ENCODE data around the gene BAIAP2L2.

DNA sequence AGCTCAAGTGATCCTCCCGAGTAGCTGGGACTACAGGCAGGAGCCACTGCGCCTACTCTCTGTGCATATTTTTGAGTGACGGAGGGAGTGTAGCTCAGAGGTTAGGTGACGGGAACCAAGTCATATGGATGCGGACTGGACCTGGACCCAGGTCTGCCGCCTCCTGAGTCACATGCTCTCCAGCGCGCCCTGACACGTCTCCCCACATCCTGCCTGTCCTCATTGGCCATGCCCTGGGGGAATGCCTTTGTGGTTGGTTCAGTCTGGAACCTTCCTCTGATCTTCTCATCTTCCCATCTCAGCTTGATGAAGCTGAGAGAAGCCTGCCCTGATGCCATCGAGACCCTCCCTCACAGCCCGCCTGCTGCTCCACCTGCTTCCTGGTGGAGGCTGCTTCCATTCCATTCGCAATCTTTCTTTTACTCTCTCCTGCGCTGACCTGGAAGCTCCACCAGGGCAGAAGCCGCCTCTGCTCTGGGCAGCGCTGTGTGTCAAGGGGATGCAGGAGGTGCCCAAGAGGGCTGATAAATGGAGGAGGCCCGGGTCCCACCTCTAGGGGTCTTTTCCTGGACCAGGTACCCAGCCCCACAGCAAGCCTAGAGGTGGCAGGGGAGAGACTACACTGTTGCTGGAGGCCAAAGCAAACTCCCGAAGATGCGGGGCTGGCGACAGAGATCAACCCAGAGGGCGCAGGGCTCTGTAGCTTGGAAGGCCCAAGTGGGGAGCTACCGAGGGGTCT lies 13.9 kb upstream of the BAIAP2L2 start:
- TF ChIP-seq EZH2 (IDR thresholded peaks at IDR 0.05; ENCODE audit: borderline replicate concordance, low read depth, low read length, severe bottlenecking) (no peak), GATA2 (IDR thresholded peaks at IDR 0.05; ENCODE audit: insufficient read depth, insufficient read length, low read depth, low read length) (no peak), POLR2A (IDR thresholded peaks at IDR 0.05; ENCODE audit: low read depth, low read length) (no peak), POLR2AphosphoS5 (IDR thresholded peaks at IDR 0.05; ENCODE audit: insufficient read depth, low read depth, low read length) (no peak)
- TF ChIP-seq, protein P1, sequence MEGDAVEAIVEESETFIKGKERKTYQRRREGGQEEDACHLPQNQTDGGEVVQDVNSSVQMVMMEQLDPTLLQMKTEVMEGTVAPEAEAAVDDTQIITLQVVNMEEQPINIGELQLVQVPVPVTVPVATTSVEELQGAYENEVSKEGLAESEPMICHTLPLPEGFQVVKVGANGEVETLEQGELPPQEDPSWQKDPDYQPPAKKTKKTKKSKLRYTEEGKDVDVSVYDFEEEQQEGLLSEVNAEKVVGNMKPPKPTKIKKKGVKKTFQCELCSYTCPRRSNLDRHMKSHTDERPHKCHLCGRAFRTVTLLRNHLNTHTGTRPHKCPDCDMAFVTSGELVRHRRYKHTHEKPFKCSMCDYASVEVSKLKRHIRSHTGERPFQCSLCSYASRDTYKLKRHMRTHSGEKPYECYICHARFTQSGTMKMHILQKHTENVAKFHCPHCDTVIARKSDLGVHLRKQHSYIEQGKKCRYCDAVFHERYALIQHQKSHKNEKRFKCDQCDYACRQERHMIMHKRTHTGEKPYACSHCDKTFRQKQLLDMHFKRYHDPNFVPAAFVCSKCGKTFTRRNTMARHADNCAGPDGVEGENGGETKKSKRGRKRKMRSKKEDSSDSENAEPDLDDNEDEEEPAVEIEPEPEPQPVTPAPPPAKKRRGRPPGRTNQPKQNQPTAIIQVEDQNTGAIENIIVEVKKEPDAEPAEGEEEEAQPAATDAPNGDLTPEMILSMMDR (IDR thresholded peaks at IDR 0.05; ENCODE audit: extremely low read depth in 1 of 2, insufficient read depth in 1 of 2, low read depth in 1 of 2, low read length in 2 of 2): no peak
